HG02970 (cell line): ENCODE results near the gene RPL3.
"Not testable (repeated sequence)": the region's sequence is repeated elsewhere in the genome, so short reads cannot be mapped to it uniquely, and the experiment has no call there.

ENCODE experiments used
- ATAC-seq: cut with Tn5 transposase; IDR thresholded peaks from one replicate; pipeline ENCODE4 v1.9.1; 2021; ENCODE audit warnings: mild to moderate bottlenecking, moderate library complexity, moderate number of reproducible peaks; ENCODE audit not compliant: unreplicated experiment, low FRiP score

Gene RPL3

DNA sequence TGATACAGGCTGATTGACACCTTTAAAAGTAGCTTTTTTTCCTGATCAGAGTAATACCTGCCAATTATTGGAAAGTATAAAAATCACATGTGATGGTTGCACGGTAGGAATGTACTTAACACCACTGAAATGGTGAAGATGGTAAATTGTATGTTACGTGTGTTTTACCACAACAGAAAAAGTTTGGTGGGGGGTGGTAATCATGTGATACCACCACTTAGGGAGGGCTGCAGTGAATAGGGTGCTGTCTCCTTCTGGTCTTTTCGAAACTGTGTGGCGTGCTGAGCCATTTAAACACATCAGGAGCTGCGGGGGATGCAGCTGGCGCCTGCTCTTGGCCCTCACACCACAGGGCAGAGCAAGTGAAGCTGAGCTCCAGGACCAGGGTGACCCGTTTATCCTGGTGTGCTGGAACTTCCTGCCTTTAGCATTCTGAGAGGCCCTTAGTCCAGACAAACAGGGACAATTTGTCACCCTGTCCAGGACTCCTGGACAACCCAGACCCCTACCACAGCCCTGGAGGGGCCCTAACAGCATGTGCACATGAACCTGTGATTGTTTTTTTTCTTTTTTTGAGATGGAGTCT is 33.0 kb upstream of the RPL3 start:
- ATAC-seq: no peak

DNA sequence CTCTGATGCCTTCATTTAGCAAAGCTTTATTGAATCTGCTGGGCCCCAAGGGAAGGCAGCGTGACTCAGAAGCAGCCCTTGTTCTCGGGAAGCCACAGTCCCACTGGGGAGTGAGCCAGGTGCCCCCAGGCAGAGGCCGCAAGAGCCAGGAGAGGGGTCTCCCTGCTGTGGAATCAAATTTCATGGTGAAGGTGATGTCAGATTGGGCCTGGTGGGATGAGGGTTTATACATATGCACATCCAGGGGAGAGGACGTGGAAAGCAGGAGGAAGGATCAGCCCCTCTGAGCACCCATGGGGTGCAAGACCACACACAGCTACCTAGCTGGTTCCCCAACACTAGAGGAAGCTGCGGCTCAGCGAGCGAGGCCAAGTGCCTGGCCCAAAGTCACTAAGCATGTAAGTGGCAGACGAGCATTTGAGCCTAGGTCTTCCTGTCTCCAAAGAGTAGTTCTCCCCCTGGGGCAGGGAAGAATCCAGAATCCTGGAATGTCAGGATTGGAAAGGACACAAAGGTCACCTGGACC is 32.3 kb upstream of the RPL3 start:
- no peak for ATAC-seq

- ATAC-seq: no peak
Observed at GRCh38 chr22:39350757-39351688, 31.6 kb upstream of the RPL3 start.

- ATAC-seq: no peak
Observed at GRCh38 chr22:39349967-39350726, 30.7 kb upstream of the RPL3 start, which contains the start of gene SYNGR1. Gene SYNGR1 (plus strand): TSS chr22:39349991. CDS start chr22:39350011, 20 bp downstream.

GRCh38 chr22:39349506-39349966 is 30.1 kb upstream of the RPL3 start:
- ATAC-seq: no peak

GRCh38 chr22:39348909-39349505 is 29.6 kb upstream of the RPL3 start:
- no peak for ATAC-seq

GRCh38 chr22:39345231-39345630 is 25.8 kb upstream of the RPL3 start:
- ATAC-seq: no peak

DNA sequence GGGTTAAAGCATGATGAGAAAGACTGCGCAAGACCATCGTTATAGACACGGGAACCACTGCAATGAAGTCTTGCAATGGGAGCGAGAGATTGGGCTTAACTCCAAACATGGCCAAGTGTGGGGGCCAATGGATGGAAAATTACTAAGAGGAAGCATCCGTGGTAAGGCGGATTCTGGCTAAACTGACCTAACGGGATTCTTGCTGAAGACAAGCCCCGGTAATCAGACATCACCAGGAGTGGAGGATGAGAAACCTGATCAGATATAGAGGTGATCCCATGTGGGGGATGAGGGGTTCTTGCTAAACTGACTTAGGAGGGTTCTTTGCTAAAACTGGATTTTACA is 24.6 kb upstream of the RPL3 start:
- no peak for ATAC-seq

DNA sequence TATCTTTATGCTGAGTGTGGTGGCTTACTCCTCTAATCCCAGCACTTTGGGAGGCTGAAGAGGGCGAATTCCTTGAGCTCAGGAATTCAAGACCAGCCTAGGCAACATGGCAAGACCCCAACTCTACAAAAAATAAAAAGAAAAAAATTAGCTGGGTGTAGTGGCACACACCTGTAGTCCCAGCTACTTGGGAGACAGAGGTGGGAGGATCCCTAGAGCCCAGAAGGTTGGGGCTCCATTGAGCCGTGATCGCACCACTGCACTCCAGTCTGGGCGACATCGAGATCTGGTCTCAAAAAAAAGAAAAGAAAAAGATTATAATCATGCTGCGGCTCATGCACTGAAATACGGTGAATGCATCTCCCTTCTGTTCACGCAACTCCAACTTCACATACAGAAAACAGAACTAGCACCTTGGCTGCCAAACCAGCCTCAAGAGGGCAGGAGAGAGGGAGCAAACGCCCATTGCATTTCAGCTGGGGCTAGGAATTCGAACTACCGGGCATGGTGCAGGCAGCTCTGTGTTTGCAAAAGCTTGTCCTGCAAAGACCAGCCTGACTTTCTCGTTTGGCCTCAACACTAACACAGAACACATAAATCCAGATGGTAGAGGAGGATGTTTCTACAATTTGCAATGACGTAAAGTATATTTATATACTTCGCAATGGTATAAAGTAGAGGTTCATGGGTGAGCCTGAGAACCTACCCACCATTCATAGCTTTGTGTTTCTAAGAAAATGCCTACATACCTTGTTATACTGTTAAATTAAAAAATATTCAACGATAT is 24.0 kb upstream of the RPL3 start:
- no peak for ATAC-seq

DNA sequence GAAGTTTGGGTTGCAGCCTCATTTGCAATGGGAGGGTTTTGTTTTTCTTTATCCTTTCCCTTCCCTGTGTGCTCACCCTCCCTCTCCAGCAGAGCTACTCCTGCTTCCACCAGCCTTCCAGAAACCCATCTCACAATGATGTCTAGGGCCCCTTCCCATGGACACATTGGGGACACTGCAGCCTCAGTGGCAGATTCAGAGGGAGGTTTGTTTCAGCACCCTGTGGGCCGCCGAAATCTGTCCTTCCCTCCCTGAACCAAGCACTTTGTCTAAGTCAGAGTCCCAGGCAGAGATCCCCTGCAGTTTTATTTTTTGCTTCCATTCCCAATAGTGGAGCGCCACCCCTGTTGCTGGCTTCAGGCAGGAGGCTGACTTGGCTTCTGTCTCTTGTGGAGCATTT is 21.8 kb upstream of the RPL3 start:
- no peak for ATAC-seq

GRCh38 chr22:39339775-39340174 is 20.4 kb upstream of the RPL3 start:
- not testable (repeated sequence) for ATAC-seq

GRCh38 chr22:39336411-39336810 is 17.0 kb upstream of the RPL3 start:
- no peak for ATAC-seq

- no peak for ATAC-seq
Observed at GRCh38 chr22:39332441-39333064, 13.1 kb upstream of the RPL3 start.

GRCh38 chr22:39330553-39330952 is 11.1 kb upstream of the RPL3 start:
- ATAC-seq: not testable (repeated sequence)

GRCh38 chr22:39327995-39328754 is 8.8 kb upstream of the RPL3 start:
- ATAC-seq: no peak

DNA sequence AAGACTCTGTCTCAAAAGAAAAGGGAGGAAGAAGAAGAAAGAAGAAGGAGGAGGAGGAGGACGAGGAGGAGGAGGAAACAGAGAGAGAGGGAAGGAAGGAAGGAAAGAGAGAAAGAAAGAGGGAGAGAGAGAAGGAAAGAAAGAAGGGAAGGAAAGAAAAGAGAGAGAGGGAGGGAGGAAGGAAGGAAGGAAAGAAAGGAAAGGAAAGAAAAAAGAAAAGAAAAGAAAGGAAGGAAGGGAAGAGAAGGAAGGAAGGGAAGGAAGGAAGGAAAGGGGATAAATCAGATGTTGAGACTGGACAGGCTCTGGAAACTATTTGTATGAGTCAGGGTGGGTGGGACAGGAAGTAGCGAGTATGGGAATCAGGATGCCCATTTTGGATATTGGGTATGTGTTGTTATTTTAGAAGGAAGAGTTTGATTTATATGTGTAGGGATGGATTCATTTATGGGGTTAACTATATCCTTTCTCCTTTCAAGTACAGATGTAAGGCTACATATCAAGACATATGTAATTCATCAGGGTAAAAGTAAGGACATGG is 6.0 kb upstream of the RPL3 start:
- ATAC-seq: no peak

DNA sequence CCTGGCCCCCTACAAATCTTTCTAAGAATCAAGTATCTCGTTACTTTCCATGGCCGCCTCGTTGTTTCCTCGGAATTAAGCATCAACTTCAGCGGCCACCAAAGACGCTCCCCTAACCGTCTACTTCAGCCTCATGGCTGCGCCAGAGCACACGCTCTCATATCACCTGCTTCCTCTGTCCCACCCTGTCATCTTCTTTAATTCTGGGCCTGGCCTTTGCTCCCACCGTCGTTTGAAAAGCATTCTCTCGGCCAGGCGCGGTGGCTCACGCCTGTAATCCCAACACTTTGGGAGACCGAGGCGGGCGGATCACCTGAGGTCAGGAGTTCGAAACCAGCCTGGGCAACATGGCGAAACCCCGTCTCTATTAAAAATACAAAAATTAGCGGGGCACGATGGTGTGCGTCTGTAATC is 1.2 kb upstream of the RPL3 start:
- not testable (repeated sequence) for ATAC-seq
